DND-41 (cell line): Measurements from ENCODE around the gene FOXL2.

Experiments
- ATAC-seq: fragments of 200-7000 bp; cut with Tn5 transposase; 3 replicates; pipeline ENCODE4 v1.9.1; 2021; ENCODE audit warnings: low read depth; ENCODE audit not compliant: insufficient read depth
- DNase-seq: peaks from one replicate; pipeline ENCODE4 v3.0.0-alpha.2; 2020
- H2AFZ ChIP-seq: 2 replicates; pipeline ENCODE4 v1.6.0; 2012; ENCODE audit warnings: low read depth, low read length
- H3K27ac ChIP-seq: 2 replicates; pipeline ENCODE4 v1.5.1; 2012; ENCODE audit warnings: low read length, inconsistent platforms
- H3K27me3 ChIP-seq: fragments of 200-600 bp; sonication (generic); 2 replicates; pipeline ENCODE4 v1.6.0; 2012; ENCODE audit warnings: low read length, mild to moderate bottlenecking, inconsistent platforms; ENCODE audit not compliant: insufficient read depth, poor library complexity
- H3K36me3 ChIP-seq: 2 replicates; pipeline ENCODE4 v1.5.1; 2012; ENCODE audit warnings: low read length, inconsistent platforms; ENCODE audit not compliant: insufficient read depth
- H3K4me1 ChIP-seq: 2 replicates; pipeline ENCODE4 v1.5.1; 2012; ENCODE audit warnings: mild to moderate bottlenecking, low read length; ENCODE audit not compliant: insufficient read depth
- H3K4me2 ChIP-seq: 2 replicates; pipeline ENCODE4 v1.6.0; 2012; ENCODE audit warnings: mild to moderate bottlenecking, moderate library complexity, low read length, inconsistent platforms; ENCODE audit not compliant: insufficient read depth
- H3K4me3 ChIP-seq, 2 experiments: fragments of 200-600 bp in 1 of 2; shearing (Covaris generic) in 1 of 2; 2 replicates each; pipeline ENCODE4 v1.5.1; 2012 to 2016; ENCODE audit warnings: inconsistent platforms in 2 of 2, low read length in 2 of 2, mild to moderate bottlenecking in 2 of 2, low read depth in 1 of 2, moderate library complexity in 1 of 2
- H3K79me2 ChIP-seq: 2 replicates; pipeline ENCODE4 v1.6.0; 2012; ENCODE audit warnings: low read length, inconsistent platforms; ENCODE audit not compliant: insufficient read depth
- H3K9ac ChIP-seq: 2 replicates; pipeline ENCODE4 v1.6.0; 2012; ENCODE audit warnings: low read depth, mild to moderate bottlenecking, inconsistent platforms, low read length, moderate library complexity
- H3K9me3 ChIP-seq: 2 replicates; pipeline ENCODE4 v1.5.1; 2012; ENCODE audit warnings: low read length, moderate library complexity, mild to moderate bottlenecking, inconsistent platforms; ENCODE audit not compliant: insufficient read depth, severe bottlenecking
- H4K20me1 ChIP-seq: 2 replicates; pipeline ENCODE4 v1.6.0; 2012; ENCODE audit warnings: low read length; ENCODE audit not compliant: insufficient read depth
- EZH2 ChIP-seq: IDR thresholded peaks from 3 replicates; pipeline ENCODE4 v1.6.1; 2012; ENCODE audit warnings: borderline replicate concordance, low read depth, mild to moderate bottlenecking, moderate library complexity, low read length, inconsistent platforms; ENCODE audit not compliant: severe bottlenecking
- TF ChIP-seq, protein P1 (sequence below): IDR thresholded peaks from 2 replicates; pipeline ENCODE4 v1.5.1; 2012; ENCODE audit warnings: borderline replicate concordance, low read length, moderate library complexity, mild to moderate bottlenecking; ENCODE audit not compliant: poor library complexity, severe bottlenecking; ENCODE audit errors: extremely low read depth

FOXL2 gene

DNA sequence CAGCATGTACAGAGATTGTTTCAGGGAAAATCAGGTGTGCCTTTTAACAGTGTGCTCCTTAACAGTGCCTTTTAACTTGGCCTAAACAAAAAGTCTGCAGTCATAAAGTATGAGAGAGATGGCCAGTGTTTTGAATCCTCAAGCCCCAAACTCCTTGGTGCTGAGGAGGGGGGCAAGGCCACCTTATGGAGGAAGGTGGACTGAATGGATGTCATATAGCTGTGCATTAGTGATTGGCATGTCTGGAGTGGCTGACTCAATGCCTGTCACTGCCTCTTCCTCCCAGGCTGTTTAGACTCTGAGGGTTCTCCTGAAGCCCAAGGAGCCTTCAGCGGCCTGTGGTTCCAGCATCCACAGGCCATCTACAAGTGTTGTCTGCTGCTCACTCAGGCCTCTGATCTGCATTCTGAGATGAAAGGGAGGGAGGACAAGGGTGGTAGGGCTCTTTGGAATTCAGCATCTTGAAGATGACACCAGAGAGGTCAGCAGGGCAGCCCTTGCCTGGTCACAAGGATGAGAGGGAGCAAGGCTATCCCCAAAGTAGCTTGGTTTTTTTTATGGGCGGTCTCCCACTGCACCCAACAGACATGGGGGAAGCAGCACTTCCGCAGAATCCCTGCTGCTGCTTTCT is 1.5 kb upstream of the FOXL2 start:
- Histone ChIP-seq H3K4me2 (no peak overlapping the region), H3K27me3 (peaks cover 20% of the 10 kb centered on the region), H3K79me2 (no peaks in the 10 kb centered on the region), H3K4me3 (no peak overlapping the region), H3K4me1 (no peaks in the 10 kb centered on the region), H3K27ac (no peak overlapping the region), H3K9ac (no peak overlapping the region), H3K36me3 (no peaks in the 10 kb centered on the region), H2AFZ (no peak overlapping the region), H4K20me1 (no peaks in the 10 kb centered on the region), H3K9me3 (no peaks in the 10 kb centered on the region)
- TF ChIP-seq, protein P1, sequence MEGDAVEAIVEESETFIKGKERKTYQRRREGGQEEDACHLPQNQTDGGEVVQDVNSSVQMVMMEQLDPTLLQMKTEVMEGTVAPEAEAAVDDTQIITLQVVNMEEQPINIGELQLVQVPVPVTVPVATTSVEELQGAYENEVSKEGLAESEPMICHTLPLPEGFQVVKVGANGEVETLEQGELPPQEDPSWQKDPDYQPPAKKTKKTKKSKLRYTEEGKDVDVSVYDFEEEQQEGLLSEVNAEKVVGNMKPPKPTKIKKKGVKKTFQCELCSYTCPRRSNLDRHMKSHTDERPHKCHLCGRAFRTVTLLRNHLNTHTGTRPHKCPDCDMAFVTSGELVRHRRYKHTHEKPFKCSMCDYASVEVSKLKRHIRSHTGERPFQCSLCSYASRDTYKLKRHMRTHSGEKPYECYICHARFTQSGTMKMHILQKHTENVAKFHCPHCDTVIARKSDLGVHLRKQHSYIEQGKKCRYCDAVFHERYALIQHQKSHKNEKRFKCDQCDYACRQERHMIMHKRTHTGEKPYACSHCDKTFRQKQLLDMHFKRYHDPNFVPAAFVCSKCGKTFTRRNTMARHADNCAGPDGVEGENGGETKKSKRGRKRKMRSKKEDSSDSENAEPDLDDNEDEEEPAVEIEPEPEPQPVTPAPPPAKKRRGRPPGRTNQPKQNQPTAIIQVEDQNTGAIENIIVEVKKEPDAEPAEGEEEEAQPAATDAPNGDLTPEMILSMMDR, result no peak
- no peak for TF ChIP-seq EZH2
- ATAC-seq (no peak), DNase-seq (no peak)

DNA sequence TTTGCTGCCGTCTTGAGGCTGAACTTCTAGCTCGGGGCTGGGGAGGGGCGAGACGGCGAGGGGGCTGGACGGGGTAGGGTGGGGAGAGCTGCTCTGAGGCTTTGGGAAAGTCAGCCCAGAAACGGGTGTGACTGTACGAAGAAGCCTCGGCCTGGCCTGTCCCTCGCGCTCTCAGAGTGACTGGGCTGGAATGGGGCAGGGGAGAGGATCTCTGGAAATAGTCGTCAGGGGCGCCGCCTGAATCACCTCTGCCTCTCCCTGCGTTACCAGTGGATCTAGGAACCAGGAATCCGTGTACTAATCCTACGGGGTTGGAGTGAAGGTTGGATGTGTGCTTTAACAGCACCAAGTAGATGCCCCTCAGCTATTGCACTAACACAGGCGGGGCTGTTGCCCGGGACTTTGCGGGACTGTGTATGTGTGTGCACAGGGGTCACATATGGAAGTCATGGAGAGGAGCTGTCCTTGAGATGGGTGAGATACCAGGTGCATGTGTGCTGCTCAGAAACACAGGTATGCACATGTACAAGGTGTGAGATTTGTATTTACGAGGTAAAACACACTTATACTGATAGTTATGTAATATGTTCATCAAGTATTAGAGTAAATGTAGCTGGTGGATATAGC is 671 bp upstream of the FOXL2 start:
- H3K27ac ChIP-seq, result no peak overlapping the region
- no peak for TF ChIP-seq EZH2
- TF ChIP-seq, protein P1, result no peak
- no peak overlapping the region for H3K4me3 ChIP-seq
- no peaks in the 10 kb centered on the region for H3K79me2 ChIP-seq
- no peak overlapping the region for H2AFZ ChIP-seq
- H4K20me1 ChIP-seq, result no peaks in the 10 kb centered on the region
- H3K27me3 ChIP-seq, result peaks cover 20% of the 10 kb centered on the region
- no peaks in the 10 kb centered on the region for H3K36me3 ChIP-seq
- no peak overlapping the region for H3K4me2 ChIP-seq
- no peaks in the 10 kb centered on the region for H3K9me3 ChIP-seq
- DNase-seq (no peak), ATAC-seq (no peak)
- no peak overlapping the region for H3K9ac ChIP-seq
- H3K4me1 ChIP-seq, result no peaks in the 10 kb centered on the region

DNA sequence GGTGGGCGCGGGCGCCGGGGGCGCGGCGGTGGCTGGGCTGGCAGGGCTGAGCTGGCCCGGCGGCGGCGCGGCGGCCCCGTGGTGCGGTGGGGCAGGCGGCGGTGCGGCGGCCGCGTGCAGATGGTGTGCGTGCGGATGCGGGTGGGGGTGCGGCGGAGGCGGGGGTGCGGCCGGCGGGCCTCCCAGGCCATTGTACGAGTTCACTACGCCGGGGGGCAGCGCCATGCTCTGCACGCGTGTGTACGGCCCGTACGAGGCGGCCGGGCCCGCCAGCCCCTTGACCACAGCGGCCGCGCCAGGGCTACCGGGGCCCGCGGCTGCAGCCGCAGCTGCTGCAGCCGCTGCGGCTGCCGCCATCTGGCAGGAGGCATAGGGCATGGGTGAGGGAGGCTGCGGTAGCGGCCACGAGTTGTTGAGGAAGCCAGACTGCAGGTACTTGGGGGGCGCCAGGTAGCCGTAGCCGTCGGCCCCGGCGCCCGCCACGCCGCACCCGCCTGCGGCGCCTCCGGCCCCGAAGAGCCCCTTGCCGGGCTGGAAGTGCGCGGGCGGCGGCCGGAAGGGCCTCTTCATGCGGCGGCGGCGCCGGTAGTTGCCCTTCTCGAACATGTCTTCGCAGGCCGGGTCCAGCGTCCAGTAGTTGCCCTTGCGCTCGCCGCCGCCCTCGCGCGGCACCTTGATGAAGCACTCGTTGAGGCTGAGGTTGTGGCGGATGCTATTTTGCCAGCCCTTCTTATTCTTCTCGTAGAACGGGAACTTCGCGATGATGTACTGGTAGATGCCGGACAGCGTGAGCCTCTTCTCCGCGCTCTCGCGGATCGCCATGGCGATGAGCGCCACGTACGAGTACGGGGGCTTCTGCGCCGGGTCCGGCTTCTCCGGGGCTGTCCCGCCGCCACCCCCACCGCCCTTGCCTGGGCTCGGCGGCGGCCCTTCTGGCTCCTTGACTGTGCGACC is 951 bp downstream of the FOXL2 start:
- no peak for ATAC-seq
- Histone ChIP-seq H3K36me3 (no peaks in the 10 kb centered on the region), H3K4me1 (no peaks in the 10 kb centered on the region), H4K20me1 (no peaks in the 10 kb centered on the region), H3K9ac (no peak overlapping the region), H3K9me3 (no peaks in the 10 kb centered on the region), H3K27me3 (peaks cover 19% of the 10 kb centered on the region), H2AFZ (no peak overlapping the region), H3K79me2 (no peaks in the 10 kb centered on the region), H3K4me3 (no peak overlapping the region), H3K27ac (no peak overlapping the region), H3K4me2 (no peak overlapping the region)
- DNase-seq, result no peak
- TF ChIP-seq EZH2, result no peak
- TF ChIP-seq, protein P1, result no peak
